MM.1S (cell line): ENCODE data around the gene PTK7.

ENCODE experiments used
- EZH2 ChIP-seq: fragments of 300-600 bp; sonication (generic); optimal IDR thresholded peaks from 2 replicates; pipeline ENCODE3; 2017; ENCODE audit warnings: low read depth, mild to moderate bottlenecking, antibody characterized with exemption, low read length, mixed read lengths
- EZH2phosphoT487 ChIP-seq: fragments of 300-600 bp; sonication (generic); IDR thresholded peaks from 2 replicates; pipeline ENCODE4 v1.6.1; 2018; ENCODE audit warnings: antibody characterized with exemption, low read length
- TF ChIP-seq, protein P1 (sequence below): fragments of 300-600 bp; sonication (generic); IDR thresholded peaks from 2 replicates; pipeline ENCODE4 v1.5.1; 2016; ENCODE audit warnings: antibody characterized with exemption, low read length, mixed read lengths

DNA sequence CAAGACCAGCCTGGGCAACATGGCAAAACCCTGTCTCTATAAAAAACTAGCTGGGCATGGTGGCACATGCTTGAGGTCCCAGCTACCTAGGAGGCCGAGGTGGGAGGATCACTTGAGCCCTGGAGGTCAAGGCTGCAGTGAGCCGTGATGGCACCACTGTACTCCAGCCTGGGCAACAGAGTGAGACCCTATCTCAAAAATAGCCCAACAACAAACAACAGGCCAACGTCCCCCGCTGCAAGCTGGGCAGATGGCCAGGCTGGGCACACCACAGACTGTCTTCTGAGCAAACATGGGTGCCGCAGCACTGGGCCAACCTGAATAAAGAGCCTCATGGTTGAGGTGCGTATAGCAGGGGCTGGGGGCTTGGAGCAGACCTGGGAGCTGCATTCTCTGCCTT lies 48.4 kb downstream of the PTK7 start:
- TF ChIP-seq, protein P1, sequence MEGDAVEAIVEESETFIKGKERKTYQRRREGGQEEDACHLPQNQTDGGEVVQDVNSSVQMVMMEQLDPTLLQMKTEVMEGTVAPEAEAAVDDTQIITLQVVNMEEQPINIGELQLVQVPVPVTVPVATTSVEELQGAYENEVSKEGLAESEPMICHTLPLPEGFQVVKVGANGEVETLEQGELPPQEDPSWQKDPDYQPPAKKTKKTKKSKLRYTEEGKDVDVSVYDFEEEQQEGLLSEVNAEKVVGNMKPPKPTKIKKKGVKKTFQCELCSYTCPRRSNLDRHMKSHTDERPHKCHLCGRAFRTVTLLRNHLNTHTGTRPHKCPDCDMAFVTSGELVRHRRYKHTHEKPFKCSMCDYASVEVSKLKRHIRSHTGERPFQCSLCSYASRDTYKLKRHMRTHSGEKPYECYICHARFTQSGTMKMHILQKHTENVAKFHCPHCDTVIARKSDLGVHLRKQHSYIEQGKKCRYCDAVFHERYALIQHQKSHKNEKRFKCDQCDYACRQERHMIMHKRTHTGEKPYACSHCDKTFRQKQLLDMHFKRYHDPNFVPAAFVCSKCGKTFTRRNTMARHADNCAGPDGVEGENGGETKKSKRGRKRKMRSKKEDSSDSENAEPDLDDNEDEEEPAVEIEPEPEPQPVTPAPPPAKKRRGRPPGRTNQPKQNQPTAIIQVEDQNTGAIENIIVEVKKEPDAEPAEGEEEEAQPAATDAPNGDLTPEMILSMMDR, result no peak
- TF ChIP-seq EZH2, result no peak
- TF ChIP-seq EZH2phosphoT487, result no peak
